HFFc6 (cell line): ENCODE data around the gene ARMC12. TPM values are rescaled to one million over a fixed set of nuclear protein-coding genes. Genes with fewer than 3 reads are reported as not detected.

ENCODE experiments used
- DNase-seq: peaks from one replicate; pipeline ENCODE4 v3.0.0-alpha.2; 2018
- H3K27ac Mint-ChIP-seq: 2 replicates; pipeline ENCODE4 v1.8.0; 2020; ENCODE audit warnings: mild to moderate bottlenecking, mixed read lengths
- H3K27me3 Mint-ChIP-seq: 2 replicates; pipeline ENCODE4 v1.8.0; 2021; ENCODE audit warnings: mild to moderate bottlenecking, moderate library complexity, mixed read lengths; ENCODE audit not compliant: insufficient read depth
- H3K36me3 Mint-ChIP-seq: 2 replicates; pipeline ENCODE4 v1.8.0; 2021; ENCODE audit warnings: low read depth, mixed read lengths
- H3K4me1 Mint-ChIP-seq: 2 replicates; pipeline ENCODE4 v1.8.0; 2020; ENCODE audit warnings: low read depth, mixed read lengths
- H3K4me3 Mint-ChIP-seq: 2 replicates; pipeline ENCODE4 v1.8.0; 2020; ENCODE audit warnings: mild to moderate bottlenecking, moderate library complexity, mixed read lengths
- H3K9me3 Mint-ChIP-seq: 2 replicates; pipeline ENCODE4 v1.8.0; 2020; ENCODE audit warnings: mild to moderate bottlenecking, mixed read lengths
- CTCF ChIP-seq: fragments of 200-600 bp; sonication (generic); IDR thresholded peaks from 2 replicates; pipeline ENCODE4 v1.5.0; 2021; ENCODE audit warnings: antibody characterized with exemption, mild to moderate bottlenecking
- total RNA-seq, 6 experiments: library from RNA; stranded (reverse); fragmentation: NEBNext Ultra II Directional; extraction: Animal tissue kit (Norgen Biotek cat#: 25700); gene quantifications; 2 replicates in 1 of 6; 3 replicates in 5 of 6; pipeline ENCODE4 v1.2.3, GENCODE V29; 2021

Gene ARMC12
- total RNA-seq, 6 experiments from 2014 or later: 0.17 to 0.33 (median 0.27) TPM; not detected in 2

GRCh38 chr6:35796236-35796635 lies 59.4 kb downstream of the ARMC12 start:
- Mint-ChIP-seq H3K27me3 (peaks cover 49% of the 10 kb centered on the region), H3K36me3 (no peaks in the 10 kb centered on the region), H3K9me3 (no peaks in the 10 kb centered on the region), H3K4me1 (no peaks in the 10 kb centered on the region), H3K4me3 (no peak overlapping the region), H3K27ac (no peak overlapping the region)
- no peak for DNase-seq
- no peak for TF ChIP-seq CTCF

DNA sequence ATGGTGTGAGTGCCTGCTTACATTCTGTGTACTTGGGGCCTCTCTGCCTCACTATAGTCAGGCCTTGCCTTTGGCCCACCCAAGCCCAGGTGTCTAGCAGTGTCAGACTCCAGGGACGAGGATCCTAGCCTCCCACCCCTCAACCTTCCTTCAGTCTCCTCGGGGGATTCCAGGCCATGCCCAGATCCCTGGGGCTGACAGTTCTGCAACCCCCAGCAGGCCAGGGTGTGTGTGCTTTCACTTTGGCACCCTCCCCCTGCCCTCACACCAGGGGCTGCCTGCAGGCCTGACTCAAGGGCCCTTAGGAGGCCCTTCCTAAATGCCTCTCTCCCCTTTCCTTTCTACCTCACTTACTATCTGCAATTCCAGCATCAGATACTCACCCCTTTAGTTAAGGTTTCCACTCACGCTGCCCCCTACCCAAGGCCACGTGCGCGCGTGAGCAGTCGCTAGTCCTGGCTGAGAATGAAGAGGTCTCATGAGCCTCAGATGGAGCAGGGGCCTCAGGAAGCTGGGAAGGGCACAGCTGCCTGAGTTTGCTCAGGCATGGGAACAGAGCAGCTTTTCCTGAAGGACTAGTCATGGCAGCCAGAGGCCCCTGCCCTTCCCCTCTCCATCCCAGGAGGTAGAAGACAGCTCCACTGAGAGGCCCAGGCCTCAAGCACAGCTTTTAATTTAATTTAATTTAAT lies 61.1 kb downstream of the ARMC12 start:
- no peak overlapping the region for H3K27ac Mint-ChIP-seq
- DNase-seq: no peak
- no peak overlapping the region for H3K4me3 Mint-ChIP-seq
- no peaks in the 10 kb centered on the region for H3K36me3 Mint-ChIP-seq
- H3K9me3 Mint-ChIP-seq: no peaks in the 10 kb centered on the region
- peaks cover 39% of the 10 kb centered on the region for H3K27me3 Mint-ChIP-seq
- TF ChIP-seq CTCF: no peak
- H3K4me1 Mint-ChIP-seq: no peaks in the 10 kb centered on the region

Other genes starting within 250 kb of the ARMC12 start
- 10 to 100 TPM; 34.2 to 39.5 (median 36.5) TPM for gene TEAD3, start 240.0 kb upstream of the ARMC12 start, total RNA-seq
- gene TULP1, start 224.1 kb upstream of the ARMC12 start, total RNA-seq: not detected
- gene FKBP5, start 48.1 kb upstream of the ARMC12 start, total RNA-seq: 10 to 100 TPM in 5 of 6 experiments, 1 to 10 TPM in 1; 7.6 to 12.9 (median 11.8) TPM
- not detected for gene CLPSL2, start 39.6 kb downstream of the ARMC12 start, total RNA-seq
- gene CLPSL1, start 44.0 kb downstream of the ARMC12 start, total RNA-seq: not detected
- not detected for gene CLPS, start 60.3 kb downstream of the ARMC12 start, total RNA-seq
- not detected for gene LHFPL5, start 68.3 kb downstream of the ARMC12 start, total RNA-seq
- gene SRPK1, start 184.1 kb downstream of the ARMC12 start, total RNA-seq: 10 to 100 TPM; 45.9 to 55.2 (median 48.3) TPM